Psoas muscle (tissue), 8 donors: ENCODE measurements around the gene LOXHD1. TPM values are rescaled to one million over a fixed set of nuclear protein-coding genes. Genes with fewer than 3 reads are reported as not detected.

Experiments used
- ATAC-seq, 4 donors: fragments of 200-7000 bp; cut with Tn5 transposase; one replicate each; pipeline ENCODE4 v1.9.1; 2020; ENCODE audit warnings: moderate library complexity in 3 of 4, mild to moderate bottlenecking in 2 of 4
- DNase-seq, 2 donors: peaks; one replicate each; pipeline ENCODE4 v3.0.0-alpha.2; 2020
- H3K27ac ChIP-seq: fragments of 200-600 bp; one replicate; pipeline ENCODE4 v1.8.0; 2022
- H3K27me3 ChIP-seq, 3 donors: fragments of 200-600 bp in 1 of 3; one replicate each; pipeline versions ENCODE4 v1.6.1 to v1.8.0; 2013 to 2022; ENCODE audit warnings: low read length in 2 of 3, mild to moderate bottlenecking in 2 of 3, moderate library complexity in 1 of 3; ENCODE audit not compliant: insufficient read depth in 3 of 3
- H3K36me3 ChIP-seq, 2 donors: fragments of 200-600 bp in 1 of 2; one replicate each; pipeline versions ENCODE4 v1.6.1 to v1.8.0; 2013 to 2022; ENCODE audit warnings: low read depth in 1 of 2, mild to moderate bottlenecking in 1 of 2, moderate library complexity in 1 of 2; ENCODE audit not compliant: insufficient read depth in 1 of 2
- H3K4me1 ChIP-seq: fragments of 200-600 bp; one replicate; pipeline ENCODE4 v1.8.0; 2022
- H3K4me3 ChIP-seq: fragments of 200-600 bp; one replicate; pipeline ENCODE4 v1.8.0; 2022; ENCODE audit warnings: mild to moderate bottlenecking
- H3K9me3 ChIP-seq: fragments of 200-600 bp; one replicate; pipeline ENCODE4 v1.8.0; 2022
- CTCF ChIP-seq: fragments of 200-600 bp; IDR thresholded peaks from one replicate; pipeline ENCODE4 v1.8.0; 2022; ENCODE audit warnings: antibody characterized with exemption
- WGBS, 3 donors: extraction: QIAGEN DNeasy Blood & Tissue Kit; methylation state at CpG; one replicate each; pipeline versions ENCODE4 v1.1.6 to v1.1.7; 2013; 5-methylcytosine and 5-hydroxymethylcytosine counted together
- intact Hi-C, 2 donors: fragments of 100-400 bp; cut with DNase I; formaldehyde crosslinking; loops; one replicate each; pipeline versions ENCODE4 v1.11.0 to v1.14.2; 2022
- polyA plus RNA-seq, 3 donors: library from polyadenylated mRNA; stranded (reverse); fragments of 200-250 nt; gene quantifications; one replicate each; pipeline ENCODE4 v1.2.3, GENCODE V29; 2013
- total RNA-seq, 4 donors: library from RNA; stranded (reverse); fragmentation: NEBNext Ultra II Directional in 2 of 4; extraction: Animal tissue kit (Norgen Biotek cat#: 25700) in 2 of 4; gene quantifications; one replicate each; pipeline versions ENCODE4 v1.2.1 to v1.2.4, GENCODE V29; 2021 to 2023
- donor health status: healthy with polysubstance abuse.
- donor health status: DM: no; HTN: no; CAD: no; lungs with moderate emphysema.
- donor health status: Bipolar disorder and iron deficiency.
- donor health status: healthy.
- donor health status: DM: yes; HTN: yes; CAD: no.
- donor health status: DM: no; HTN: no; CAD: no.
- donor health status: DM: no; HTN: no; CAD: no.
- donor health status: DM: yes; HTN: yes; CAD: no.

The LOXHD1 gene
- total and polyA plus RNA-seq, 7 donors = 0.06 to 0.34 (median 0.12) TPM; not detected in 1

- Histone ChIP-seq H3K4me3 (no peak overlapping the region), H3K27me3 (no peaks in the 10 kb centered on the region), H3K4me1 (no peaks in the 10 kb centered on the region), H3K36me3 (no peaks in the 10 kb centered on the region), H3K27ac (no peak overlapping the region), H3K9me3 (no peaks in the 10 kb centered on the region)
- intact Hi-C loops = loop anchor here (5.0 to 10.0 kb wide), 2 partner anchors 234 to 372 kb away; no protein-coding TSS in a partner anchor
- DNase-seq = no peak
- no peak for TF ChIP-seq CTCF
- no peak for ATAC-seq
Measured at GRCh38 chr18:46516555-46516954, 140.5 kb downstream of the LOXHD1 start.

DNA sequence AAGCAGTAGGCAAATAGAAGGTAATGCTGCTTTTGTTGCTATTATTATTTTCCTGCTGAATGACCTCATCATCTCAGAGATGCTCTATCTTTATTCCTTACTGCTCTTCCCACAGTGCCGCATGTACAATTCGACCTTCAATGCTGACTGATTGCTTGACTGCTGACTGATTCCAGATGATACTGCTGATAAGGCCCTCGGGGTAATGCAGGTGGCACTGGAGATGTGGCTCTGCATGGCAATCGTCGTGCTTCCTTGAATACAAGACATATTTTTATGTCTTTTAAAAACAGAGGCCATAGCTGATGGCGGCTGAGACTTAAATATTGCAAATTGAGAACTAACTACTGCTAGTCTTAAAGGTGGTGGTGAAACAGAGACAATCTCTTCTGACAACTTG lies 146.6 kb downstream of the LOXHD1 start:
- no peaks in the 10 kb centered on the region for H3K27me3 ChIP-seq
- WGBS, 3 donors = 73 to 87% (median 84%) methylated on average over 6 of the region's 6 CpGs
- H3K27ac ChIP-seq = no peak overlapping the region
- DNase-seq = no peak
- H3K36me3 ChIP-seq = no peaks in the 10 kb centered on the region
- H3K4me1 ChIP-seq = no peaks in the 10 kb centered on the region
- no peak overlapping the region for H3K4me3 ChIP-seq
- intact Hi-C loops = loop anchor here in 1 of 2 donors (10.0 kb wide), 1 partner anchor 366 kb away; no protein-coding TSS in a partner anchor
- no peaks in the 10 kb centered on the region for H3K9me3 ChIP-seq
- ATAC-seq = no peak
- TF ChIP-seq CTCF = no peak

GRCh38 chr18:46509530-46509929 lies 147.5 kb downstream of the LOXHD1 start:
- Histone ChIP-seq H3K27me3 (no peaks in the 10 kb centered on the region), H3K4me1 (no peaks in the 10 kb centered on the region), H3K4me3 (no peak overlapping the region), H3K36me3 (no peaks in the 10 kb centered on the region), H3K27ac (no peak overlapping the region), H3K9me3 (no peaks in the 10 kb centered on the region)
- ATAC-seq (no peak), DNase-seq (no peak)
- TF ChIP-seq CTCF = no peak
- intact Hi-C loops = no loop called here
- 85 to 93% (median 90%) methylated on average over 6 of the region's 6 CpGs for WGBS, 3 donors

GRCh38 chr18:46506974-46507586 lies 149.9 kb downstream of the LOXHD1 start:
- H3K36me3 ChIP-seq = no peaks in the 10 kb centered on the region
- intact Hi-C loops = no loop called here
- no peak overlapping the region for H3K27ac ChIP-seq
- H3K9me3 ChIP-seq = no peaks in the 10 kb centered on the region
- ATAC-seq (no peak), DNase-seq (no peak)
- H3K27me3 ChIP-seq = peaks cover 0 to 1% (median 0%) of the 10 kb centered on the region in 3 donors
- TF ChIP-seq CTCF = no peak
- no peak overlapping the region for H3K4me3 ChIP-seq
- WGBS, 3 donors = 88 to 95% (median 90%) methylated on average over 14 of the region's 14 CpGs
- no peaks in the 10 kb centered on the region for H3K4me1 ChIP-seq

GRCh38 chr18:46502444-46502843 lies 154.6 kb downstream of the LOXHD1 start:
- intact Hi-C loops = no loop called here

More at GRCh38 chr18:46502444-46502843, 154.6 kb downstream of the LOXHD1 start:
- H3K4me1 ChIP-seq = no peaks in the 10 kb centered on the region
- no peak overlapping the region for H3K27ac ChIP-seq
- no peak for TF ChIP-seq CTCF
- H3K36me3 ChIP-seq = no peaks in the 10 kb centered on the region
- no peaks in the 10 kb centered on the region for H3K9me3 ChIP-seq
- H3K27me3 ChIP-seq = peaks cover 0 to 2% (median 0%) of the 10 kb centered on the region in 3 donors
- no peak for ATAC-seq
- 24 to 25% (median 25%) methylated on average over 2 of the region's 2 CpGs for WGBS, 3 donors
- H3K4me3 ChIP-seq = no peak overlapping the region
- DNase-seq = no peak
